Measurements from ENCODE around the gene NAA30.
"Not testable (repeated sequence)": the region's sequence is repeated elsewhere in the genome, so short reads cannot be mapped to it uniquely, and the experiment has no call there.

Gene NAA30

DNA sequence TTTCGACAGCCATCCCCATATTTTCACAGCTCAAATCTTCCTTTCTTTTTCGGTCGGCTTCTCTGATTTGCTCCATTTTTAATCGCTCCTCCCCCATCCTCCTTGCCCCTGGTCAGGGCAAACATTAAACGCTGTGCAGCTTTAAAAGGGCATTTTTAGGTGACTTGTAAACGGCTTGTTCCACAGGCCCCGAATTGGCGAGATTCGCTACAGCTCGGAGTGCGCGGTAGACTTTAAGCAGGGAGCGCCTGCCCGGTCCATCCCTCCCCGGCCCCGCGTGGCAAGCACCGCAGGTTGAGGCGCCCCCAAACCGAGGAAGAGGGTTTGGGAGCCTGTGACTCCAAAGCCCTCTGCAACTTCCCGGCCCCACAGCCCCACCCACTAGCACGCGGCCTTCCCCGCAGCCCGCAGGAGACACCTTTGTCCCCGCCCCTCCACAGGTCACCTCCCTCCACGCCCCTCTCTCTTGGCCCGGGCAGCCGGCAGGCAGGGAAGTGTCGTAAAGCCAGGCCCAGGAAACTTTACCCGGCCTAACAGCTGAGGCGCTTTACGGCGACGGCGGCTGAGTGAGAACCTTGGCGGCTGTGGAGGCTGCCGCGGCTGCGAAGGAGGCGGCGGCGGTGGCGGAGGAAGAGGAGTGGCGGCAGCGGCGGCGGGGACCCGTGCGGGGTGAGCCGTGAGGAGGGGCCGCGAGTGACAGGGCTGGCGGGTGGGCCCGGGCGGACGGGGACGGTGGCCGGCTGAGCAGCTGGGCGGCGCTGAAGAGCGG is at the start of gene NAA30:
TSS of gene NAA30 (plus strand) at position 550 of the 769 bp plus-strand sequence. CDS start 372 bp downstream, outside the sequence.
- DNase-seq = peak; percentile 65 to 89 (median 77)

- DNase-seq = not testable (repeated sequence)
These were observed 46.7 kb upstream of the NAA30 start for GRCh38 chr14:57343545-57344297.

- DNase-seq = no peak
These were observed 45.3 kb upstream of the NAA30 start for GRCh38 chr14:57345106-57345505.

GRCh38 chr14:57346741-57347140 is 43.6 kb upstream of the NAA30 start:
- no peak for DNase-seq

DNA sequence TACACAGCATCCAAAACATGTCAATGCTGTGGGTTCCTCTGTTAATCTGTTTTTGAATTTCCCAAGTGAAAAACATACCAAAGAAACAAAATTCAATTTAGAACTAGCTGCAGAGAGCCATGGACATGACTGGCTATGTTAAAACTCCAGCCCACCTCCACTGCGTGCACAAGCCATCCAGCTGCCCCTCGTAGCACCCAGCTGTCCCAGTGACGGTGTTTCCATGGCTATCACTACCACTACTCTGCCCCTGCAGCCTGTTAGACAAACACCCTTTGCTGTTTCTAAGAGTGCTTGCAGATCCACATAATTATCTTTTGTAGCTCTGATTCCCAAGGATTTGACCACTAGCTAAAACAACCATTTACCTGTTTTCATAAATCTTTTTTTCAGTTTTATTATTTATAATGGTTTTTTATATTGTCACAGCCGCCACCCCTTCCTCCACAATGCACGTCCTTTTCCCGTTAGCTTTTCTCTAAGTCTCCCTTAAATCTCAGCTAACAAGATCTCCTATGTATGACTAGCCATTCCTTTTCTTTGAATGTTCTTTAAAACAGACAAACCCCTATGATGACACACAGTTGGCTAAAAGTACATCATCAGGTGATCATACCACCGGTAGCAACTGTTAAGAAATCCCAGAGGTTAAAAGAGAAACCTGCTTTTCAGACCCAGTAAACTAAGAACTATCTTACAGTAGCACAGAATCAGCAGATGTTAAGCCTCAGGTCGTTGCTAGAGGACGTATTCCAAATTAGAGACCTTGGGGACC is 37.8 kb upstream of the NAA30 start:
- no peak for DNase-seq

GRCh38 chr14:57355081-57355800 is 35.1 kb upstream of the NAA30 start:
- DNase-seq = no peak

GRCh38 chr14:57362361-57362760 is 28.0 kb upstream of the NAA30 start:
- no peak for DNase-seq

DNA sequence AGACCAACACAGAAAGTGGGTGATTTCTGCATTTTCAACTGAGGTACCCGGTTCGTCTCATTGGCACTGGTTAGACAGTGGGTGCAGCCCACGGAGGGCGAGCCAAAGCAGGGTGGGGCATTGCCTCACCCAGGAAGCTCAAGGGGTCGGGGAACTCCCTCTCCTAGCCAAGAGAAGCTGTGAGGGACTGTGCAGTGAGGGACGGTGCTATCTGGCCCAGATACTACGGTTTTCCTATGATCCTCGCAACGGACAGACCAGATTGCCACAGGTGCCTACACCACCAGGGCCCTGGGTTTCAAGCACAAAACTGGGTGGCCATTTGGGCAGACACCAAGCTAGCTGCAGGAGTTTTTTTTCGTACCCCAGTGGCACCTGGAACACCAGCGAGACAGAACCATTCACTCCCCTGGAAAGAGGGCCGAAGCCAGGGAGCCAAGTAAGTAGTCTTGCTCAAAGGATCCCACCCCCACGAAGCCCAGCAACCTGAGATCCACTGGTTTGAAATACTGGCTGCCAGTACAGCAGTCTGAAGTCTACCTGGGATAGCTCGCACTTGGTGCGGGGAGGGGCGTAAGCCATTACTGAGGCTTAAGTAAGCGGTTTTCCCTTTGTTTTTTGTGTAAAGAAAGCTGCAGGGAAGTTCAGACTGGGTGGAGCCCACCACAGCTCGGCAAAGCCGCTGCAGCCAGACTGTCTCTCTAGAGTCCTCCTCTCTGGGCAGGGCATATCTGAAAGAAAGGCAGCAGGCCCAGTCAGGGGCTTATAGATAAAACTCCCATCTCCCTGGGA is 25.5 kb upstream of the NAA30 start:
- DNase-seq = no peak

GRCh38 chr14:57370187-57370586 is 20.2 kb upstream of the NAA30 start:
- not testable (repeated sequence) for DNase-seq

- no peak for DNase-seq
These were observed 19.4 kb upstream of the NAA30 start for GRCh38 chr14:57371013-57371412.

DNA sequence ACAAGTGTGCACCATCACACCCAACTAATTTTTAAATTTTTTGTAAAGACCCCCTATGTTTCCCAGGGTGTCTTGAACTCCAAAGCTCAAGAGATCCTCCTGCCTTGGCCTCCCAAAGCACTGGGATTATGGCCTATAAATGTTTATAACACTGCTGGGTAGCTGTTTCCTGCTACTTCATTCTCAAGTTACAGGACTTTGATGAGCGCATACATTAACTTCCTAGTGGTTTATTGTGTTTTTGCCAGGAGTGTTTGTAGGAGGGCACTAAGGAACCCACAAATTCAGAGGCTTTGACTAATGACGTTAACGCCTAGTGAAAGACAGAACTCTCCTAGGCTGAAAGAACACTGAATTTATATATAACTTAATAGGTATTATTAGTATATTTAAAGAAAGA is 15.2 kb upstream of the NAA30 start:
- DNase-seq = no peak

DNA sequence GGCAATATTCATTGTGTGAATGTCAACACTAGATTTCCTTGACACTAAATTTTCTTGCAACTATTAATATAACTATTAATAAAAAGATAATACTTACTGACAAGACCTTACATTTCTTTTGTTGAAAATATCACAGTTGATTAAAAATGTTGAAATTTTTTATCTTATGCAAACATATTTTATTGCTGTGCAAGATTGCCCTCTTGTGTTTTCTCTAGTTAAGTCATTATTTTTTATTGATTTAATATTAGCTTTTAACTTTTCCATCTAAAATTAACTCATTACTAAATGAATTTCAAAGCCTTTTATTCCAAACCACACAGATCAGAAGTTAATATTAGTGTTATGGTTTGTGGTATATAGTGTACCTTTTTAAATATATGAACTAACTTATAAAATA is 11.7 kb upstream of the NAA30 start:
- DNase-seq = no peak

DNA sequence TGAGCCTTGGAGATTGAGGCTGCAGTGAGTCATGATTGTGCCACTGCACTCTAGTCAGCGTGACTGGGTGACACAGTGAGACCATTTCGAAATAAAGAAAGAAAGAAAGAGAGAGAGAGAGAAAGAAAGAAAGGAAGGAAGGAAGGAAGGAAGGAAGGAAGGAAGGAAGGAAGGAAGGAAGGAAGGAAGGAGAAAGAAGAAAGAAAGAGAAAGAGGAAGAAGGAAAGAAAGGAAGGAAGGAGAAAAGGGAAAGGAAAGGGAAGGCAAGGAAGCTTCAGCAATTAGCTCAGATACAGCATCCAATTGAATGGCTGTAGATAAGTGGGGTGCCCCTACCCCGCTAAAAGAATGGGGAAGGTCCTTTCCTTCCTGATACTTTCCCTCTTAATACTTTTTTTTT is 9.5 kb upstream of the NAA30 start:
- no peak for DNase-seq

GRCh38 chr14:57382283-57382682 is 8.1 kb upstream of the NAA30 start:
- DNase-seq = no peak

DNA sequence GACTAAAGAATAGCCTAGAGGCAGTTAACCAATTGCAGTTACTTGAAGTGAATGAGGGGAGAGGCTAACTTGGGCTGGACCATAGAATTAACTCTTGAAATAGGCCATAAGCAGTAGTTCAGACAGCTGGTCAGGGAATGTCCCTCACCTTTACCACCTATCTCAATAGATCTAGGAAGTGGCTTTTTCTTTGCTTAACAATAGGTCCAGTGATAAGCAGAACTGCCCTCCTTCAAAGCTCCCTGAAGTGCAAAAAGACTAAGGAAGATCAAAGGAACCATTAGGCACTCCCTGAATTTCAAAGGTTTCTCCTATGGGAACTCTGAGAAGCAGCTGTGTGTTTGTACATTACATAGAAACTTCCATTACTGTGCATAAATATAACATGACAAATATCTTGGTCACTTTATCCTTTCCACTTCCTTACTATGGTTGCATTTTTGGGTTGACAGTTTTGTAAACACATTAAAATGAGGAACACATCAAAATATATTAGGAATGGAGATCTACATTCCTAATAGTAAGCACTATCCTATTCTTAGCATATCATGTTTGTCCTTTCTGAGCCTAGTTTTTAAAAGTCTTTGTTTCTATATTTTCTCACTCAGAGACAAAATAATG is 7.2 kb upstream of the NAA30 start:
- DNase-seq = no peak

GRCh38 chr14:57388067-57388466 is 2.3 kb upstream of the NAA30 start:
- DNase-seq = no peak

- no peak for DNase-seq
These were observed 745 bp upstream of the NAA30 start for GRCh38 chr14:57389646-57390036.

DNA sequence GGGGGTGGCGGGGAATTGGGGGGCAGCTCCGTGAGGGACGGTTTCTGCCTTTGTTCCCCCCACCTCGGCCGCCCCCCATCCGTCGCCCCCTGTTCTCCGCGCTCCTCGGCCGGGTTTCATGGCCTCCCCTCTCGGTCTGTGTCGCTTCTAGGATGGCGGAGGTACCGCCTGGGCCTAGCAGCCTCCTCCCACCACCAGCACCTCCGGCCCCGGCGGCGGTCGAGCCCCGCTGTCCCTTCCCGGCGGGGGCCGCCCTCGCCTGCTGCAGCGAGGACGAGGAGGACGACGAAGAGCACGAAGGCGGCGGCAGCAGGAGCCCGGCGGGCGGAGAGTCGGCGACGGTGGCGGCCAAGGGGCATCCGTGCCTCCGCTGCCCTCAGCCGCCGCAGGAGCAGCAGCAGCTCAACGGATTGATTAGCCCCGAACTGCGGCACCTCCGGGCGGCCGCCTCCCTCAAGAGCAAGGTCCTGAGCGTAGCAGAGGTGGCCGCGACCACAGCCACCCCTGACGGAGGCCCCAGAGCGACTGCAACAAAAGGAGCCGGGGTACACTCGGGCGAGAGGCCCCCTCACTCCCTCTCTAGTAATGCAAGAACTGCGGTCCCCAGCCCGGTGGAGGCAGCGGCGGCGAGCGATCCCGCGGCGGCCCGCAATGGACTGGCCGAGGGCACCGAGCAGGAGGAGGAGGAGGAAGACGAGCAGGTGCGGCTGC is 575 bp downstream of the NAA30 start:
- DNase-seq = peak in 1 of 4 experiments; percentile 42

GRCh38 chr14:57391517-57392195 is 1.3 kb downstream of the NAA30 start:
- DNase-seq = no peak

DNA sequence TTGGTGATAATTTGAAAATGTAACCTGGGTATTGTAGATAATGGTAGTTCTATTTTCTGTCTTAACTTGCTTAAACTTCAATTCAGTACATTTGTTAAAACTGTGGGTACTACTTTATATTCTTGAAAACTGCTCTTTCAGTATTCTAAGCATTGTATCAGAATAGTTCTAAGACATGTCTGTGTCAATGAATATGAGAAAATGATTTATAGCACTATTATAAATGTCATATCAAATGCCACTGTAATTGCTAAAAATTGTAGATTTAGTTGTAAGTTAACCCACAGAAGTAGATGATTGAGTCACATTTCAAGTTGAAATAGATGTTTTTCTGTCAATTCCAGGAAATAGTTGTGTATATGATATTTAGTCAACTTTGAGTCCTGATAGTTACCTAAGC is 2.4 kb downstream of the NAA30 start:
- DNase-seq = no peak
